ENCODE results near the gene PHETA1.
"Not testable (repeated sequence)": the region's sequence is repeated elsewhere in the genome, so short reads cannot be mapped to it uniquely, and the experiment has no call there.

PHETA1 gene

DNA sequence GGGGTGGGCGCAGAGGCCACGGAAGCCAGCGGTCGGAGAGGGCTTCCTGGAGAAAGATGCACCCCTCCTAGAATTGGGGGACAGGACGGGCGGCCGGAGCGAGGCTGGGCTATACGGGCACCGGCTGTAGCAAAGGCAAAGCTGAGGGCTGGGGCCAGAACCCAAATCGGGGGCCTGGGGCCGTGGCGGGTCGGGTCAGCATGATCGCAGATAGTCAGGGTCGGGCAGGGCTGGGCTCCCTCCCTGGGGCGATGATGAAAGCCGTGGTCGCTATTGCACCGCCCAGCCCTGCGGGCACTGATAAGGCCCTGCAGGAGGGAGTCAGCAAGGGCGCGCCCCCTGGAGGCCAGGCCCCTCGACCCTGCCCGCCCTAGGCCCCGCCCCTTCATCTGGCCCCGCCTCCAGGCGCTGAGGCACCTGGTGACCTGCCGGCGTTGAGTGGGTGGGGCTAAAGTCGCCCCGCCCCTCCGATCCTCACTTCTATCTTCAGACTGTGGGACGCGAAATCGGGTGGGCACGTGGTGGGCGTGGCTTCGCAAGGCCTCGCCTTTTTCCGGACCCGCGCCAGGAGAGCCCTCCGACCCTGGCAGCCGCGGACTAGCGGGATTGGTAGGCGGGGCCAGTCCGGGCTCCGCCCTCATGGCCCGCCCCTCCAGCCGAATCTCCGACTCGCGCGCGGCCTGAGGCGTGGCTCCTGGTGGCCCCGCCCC is 36.4 kb upstream of the PHETA1 start:
- DNase-seq, result peak; percentile 85

DNA sequence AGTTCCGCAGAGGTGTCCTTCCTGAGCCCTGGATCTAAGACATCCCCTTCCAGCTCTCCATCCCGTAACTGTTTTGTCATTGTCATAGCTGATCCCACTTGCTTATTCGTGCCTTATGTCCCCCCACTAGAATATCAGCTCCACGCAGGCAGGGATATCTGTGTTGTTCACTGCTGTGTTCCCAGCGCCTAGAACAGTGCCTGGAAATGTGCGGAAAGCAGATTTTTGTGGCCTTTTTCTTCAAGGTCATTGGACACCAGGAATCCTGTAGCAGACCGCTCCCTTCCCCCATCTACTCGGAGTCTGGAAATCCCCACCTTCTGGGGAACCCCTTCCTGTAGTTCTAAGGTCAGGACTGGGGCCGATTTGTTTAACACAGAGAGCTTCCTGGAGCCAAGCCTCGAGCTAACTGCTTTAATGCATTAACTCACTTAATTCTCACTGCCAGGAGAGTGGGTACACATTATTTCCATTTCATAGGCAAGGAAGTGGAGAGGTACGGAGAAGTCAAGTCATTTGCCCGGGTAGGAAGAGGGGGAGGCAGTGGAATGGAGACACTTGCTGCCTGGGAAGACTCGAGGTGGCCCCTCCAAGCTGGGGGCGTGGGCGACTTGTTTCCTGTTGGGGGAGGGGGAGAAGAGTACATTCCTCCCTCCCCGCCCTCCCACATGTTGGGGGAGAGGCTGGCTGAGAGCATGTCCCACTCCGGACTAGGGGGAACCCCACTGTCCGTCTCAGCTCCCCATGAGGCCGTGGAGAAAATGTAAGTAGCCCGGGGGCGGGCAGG is 35.7 kb upstream of the PHETA1 start:
- DNase-seq, result no peak

DNA sequence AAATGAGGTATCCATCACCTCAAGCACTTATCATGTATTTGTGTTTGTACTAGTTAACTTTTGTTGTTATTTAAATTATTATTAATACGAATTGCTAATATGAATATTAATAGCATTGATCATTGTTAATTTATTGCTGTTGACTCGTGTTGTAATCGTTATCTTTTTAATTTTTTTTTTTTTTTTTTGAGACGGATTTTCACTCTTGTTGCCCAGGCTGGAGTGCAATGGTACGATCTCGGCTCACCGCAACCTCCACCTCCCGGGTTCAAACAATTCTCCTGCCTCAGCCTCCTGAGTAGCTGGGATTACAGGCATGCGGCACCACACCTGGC is 33.6 kb upstream of the PHETA1 start:
- not testable (repeated sequence) for DNase-seq

DNA sequence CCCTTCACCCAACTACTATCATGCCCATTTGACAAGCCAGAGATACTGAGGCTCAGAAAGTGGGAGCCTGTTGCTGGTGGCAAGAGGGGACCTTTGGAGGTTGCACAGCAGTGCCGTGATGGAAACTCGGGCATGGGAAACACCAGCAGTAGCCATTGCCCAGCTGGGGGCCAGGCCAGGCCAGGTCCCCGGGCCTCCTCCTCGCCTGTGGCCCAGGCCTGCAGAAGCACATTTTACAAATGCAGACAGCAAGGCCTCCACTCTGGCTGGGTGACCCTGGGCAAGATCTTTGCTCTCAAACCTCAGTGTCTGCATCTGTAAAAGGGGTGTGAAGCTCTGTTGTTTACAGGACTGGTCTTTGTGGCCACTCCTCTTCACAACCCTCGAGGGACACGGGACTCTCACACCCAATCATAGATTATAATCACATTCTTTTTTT is 32.3 kb upstream of the PHETA1 start:
- no peak for DNase-seq

DNA sequence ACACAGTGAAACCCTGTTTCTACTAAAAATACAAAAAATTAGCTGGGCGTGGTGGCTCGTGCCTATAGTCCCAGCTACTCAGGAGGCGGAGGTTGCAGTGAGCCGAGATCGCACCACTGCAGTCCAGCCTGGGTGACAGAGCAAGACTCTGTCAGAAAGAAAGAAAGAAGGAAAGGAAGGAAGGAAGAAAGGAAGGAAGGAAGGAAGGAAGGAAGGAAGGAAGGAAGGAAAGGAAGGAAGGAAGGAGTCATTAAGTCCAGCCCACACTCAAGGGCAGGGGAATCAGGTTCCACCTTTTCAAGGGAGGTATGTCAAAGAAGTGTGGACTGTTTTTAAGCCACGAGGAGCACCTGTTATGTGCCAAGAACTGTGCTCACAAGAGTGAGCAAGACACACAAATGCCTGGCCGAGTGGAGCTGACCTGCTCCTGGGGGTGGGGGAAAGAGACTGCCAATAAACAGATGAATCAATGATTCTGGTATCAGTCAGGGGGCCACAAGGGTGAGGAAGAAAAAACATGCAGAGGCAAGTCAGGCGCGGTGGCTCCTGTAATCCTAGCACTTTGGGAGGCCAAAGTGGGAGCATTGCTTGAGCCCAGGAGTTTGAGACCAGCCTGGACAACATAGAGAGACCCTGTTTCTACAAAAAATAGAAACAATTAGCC is 31.0 kb upstream of the PHETA1 start:
- not testable (repeated sequence) for DNase-seq

DNA sequence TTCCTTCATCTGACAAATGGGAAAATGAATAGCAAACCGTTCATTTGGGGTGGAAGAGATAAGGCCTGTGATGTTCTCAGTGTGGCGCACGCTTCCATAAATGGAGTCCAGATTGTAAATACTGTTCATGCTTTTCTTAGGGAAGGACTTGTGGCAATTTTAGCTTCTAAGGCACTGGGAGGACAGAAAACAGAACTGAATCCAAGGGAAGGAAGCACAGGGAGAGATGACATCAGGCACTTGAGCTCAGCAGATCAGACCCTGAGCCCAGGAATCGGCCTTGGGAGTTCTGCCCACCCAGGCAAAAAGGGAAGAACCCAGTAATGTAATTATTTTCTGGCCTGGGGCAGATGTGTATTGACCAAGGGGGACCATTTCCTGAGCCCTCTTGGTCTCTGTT is 29.6 kb upstream of the PHETA1 start:
- DNase-seq, result no peak

DNA sequence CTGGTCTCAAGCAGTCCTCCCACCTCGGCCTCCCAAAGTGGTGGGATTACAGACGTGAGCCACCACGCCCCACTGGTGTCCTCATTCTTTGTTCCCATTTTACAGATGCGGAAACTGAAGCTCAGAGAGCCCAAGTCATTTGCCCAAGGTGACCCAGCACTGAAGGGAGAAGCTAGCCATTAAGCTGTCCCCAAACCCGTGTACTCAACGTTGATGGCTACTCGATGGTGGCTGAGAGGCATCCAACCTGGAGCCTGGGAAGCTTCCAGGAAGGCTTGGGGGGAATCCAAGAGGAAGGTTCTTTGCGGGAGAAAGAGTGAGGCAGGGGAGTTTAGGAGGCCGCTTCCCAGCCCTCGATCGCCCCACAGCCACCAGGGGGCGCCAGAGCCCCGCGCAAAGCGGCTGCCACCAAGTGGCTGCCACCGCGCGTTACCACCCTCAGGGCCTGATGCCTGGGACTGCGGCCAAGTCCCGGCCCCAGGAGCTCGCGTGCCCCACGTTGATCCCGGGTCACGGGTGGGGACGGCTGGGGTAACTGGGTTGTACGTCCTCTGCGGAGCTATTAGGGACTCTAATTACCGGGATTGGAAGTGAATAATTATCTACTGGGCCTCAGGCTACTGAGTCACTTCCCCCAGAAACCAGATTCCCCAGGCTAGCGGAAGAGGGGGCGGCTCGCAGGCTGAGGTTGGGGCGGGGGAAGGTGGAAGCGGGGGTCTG is 28.0 kb upstream of the PHETA1 start:
- DNase-seq, result peak; percentile 44

DNA sequence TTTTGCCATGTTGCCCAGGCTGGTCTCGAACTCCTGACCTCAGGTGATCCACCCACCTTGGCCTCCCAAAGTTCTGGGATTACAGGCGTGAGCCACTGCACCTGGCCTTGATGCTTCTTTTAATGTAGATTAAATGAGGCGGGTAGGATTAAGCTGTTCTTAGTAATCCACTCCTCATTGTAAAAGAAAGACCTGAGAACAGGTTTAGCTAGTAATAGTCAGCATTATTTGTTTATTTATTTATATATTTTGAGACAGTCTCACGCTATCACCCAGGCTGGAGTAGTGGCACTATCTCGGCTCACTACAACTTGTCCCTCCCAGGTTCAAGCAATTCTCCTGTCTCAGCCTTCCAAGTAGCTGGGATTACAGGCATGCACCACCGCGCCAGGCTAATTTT is 27.4 kb upstream of the PHETA1 start:
- DNase-seq, result not testable (repeated sequence)

DNA sequence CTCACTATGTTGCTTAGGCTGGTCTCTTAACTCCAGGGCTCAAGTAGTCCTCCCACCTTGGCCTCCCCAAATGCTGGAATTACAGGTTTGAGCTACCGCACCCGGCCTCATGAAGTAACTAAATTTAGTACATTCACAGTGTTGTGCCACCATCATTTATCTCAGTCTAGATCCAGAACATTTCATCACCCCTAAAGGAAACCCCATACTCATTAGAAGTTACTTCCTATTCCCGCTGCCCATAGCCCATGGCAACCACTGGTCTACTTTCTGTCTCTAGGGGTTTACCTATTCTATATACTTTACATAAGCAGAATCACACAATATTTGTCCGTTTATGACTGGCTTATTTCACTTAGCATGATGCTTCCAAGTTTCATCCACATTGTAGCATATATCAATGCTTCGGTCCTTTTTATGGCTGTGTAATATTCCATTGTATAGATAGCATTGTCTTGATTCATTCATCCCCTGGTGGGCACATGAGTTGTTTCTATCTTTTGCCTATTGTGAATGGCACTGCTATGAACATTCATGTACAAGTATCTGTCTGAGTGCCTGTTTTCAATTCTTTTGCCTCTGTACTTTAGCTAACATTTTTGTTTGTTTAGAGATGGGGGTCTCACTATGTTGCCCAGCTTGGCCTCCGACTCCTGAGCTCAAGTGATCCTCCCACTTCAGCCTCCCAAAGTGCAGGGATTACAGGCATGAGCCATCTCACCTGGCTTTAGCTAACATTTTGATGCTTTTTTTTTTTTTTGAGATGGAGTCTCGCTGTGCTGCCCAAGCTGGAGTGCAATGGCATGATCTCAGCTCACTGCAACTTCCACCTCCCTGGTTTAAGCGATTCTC is 26.7 kb upstream of the PHETA1 start:
- no peak for DNase-seq

DNA sequence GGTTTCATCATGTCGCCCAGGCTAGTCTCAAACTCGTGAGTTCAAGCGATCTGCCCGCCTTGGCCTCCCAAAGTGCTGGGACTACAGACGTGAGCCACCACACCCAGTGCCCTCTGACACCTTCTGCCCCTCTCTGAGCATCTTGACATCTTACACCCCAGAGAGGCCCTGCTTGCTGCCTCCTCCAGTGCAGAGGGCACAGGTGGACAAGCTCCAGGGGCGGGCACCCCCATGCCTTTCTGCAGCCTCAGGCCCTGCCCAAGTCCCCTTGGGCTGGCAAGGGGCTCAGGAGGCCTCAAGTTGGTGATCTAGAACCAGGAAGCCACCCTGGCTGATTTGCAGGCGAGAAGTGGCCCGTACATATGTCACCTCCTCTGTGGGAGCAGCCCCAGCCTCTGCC is 25.6 kb upstream of the PHETA1 start:
- no peak for DNase-seq

DNA sequence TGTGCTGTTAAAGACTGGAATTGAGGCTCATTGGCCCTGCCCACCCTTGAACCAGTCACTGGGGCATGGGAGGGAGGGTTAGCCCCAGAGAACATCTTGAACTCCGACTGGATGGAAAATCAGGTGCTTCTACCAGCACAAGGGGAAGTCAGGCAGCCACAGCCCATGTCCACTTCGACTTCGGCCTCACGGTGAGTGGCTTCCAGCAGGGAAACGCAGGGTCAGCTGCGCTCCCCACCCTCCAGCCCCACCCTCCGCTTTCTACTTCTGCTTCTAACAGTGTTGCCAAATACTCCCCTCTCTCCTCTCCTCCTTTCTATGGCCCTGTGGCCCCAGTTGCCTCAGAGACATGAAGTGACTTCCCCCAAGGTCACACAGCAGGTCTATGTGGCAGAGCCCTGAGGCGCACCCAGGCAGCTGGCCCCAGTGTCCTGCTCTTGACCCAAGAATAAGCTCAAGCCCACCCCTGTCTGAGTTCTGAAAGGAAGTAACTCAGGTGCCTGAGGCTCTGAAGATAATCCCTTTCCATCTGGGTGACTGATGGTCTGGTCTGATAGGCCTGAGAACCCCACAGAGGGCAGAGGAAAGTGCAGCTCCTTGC is 24.9 kb upstream of the PHETA1 start:
- DNase-seq, result no peak

DNA sequence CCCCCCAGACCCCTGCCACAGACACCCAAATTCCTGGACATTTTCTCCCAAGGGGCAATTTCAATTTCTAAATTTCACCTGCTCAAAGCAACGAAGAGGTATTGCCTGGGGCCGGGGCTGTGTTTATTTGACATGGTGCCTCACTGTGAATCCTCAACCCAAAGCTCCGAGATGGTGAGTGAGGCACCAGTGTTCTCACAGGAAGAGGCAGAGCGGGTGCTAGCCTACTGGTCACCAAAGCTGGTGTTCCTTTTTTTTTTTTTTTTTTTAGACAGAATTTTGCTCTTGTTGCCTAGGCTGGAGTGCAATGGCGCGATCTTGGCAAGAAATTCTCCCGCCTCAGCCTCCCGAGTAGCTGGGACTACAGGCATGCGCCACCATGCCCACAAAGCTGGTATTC is 22.0 kb upstream of the PHETA1 start:
- no peak for DNase-seq

DNA sequence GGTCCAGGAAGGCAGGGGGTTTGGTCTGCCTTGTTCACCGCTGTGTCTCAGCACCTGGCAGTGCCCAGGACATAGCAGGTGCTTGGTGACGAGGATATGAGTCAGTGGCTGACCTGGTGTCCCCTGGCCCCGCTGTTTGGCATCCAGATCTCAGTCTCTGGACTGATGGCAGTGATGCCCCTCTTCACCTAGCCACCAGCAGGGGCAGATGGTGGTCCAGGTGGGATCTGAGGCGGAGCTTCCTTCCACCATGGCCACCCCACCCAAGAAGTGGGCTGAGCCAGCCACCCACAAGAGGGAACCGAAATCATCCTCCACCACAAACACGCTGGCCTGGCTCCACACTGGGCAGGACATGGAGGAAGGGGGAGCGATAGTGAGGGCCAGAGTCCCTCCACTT is 20.7 kb upstream of the PHETA1 start:
- no peak for DNase-seq

DNA sequence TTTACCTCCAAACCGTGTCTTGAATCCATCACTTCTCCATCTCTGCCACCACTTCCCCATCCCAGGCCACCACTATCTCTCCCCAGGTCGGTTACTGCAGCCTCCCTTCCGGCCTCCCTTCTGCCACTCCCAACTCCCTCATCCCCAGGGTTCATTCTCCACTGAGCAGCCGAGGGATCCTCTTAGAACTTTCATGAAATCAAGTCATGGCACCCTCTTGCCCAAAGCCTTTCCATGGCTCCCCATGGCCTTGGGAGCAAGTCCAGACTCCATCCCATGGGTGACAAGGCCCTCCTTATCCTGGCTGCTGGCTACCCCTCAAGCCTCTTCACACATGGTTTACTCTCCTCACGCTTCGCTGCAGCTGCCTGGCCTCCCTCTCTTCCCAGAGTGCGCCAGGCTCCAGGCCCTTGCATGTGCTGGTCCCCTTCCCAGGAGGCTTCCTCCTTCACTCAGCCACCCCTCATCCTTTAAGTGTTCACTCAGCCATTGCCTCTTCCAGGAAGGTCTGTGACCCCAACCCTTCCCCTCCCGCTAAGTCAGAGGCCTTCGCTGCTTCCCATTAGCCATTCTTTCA is 18.9 kb upstream of the PHETA1 start:
- DNase-seq, result no peak

DNA sequence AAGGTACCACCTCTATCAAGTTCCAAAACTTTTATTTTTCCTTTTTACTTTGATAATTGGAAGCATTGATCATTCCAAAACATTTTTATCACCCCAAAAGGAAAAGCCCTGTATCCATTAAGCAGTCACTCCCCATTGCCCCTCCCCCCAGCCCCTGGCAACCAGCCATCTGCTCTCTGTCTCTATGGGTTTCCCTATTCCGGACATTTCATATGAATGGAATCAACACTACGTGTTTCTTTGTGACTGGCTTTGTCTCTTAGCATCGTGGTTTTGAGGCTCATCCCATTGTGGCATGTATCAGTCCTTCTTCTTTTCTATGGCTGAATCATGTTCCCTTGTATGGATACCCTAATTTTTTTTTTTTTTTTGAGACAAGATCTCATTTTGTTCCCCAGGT is 18.0 kb upstream of the PHETA1 start:
- no peak for DNase-seq

DNA sequence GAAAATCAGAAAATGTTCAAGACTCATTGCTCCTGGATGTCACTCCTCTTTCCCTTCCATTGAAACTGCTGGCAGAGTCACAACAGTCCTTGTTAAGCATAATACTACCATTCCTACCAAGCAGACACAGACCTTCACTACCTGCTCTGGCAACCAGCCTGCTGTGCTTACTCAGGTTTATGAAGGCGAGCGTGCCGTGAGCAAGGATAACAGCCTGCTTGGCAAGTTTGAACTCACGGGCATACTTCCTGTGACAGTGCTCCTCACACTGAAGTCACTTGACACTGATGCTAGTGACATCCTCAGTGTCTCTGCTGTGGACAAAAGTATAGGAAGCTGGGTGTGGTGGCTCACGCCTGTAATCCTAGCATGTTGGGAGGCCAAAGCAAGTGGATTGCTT is 15.7 kb upstream of the PHETA1 start:
- DNase-seq, result no peak

DNA sequence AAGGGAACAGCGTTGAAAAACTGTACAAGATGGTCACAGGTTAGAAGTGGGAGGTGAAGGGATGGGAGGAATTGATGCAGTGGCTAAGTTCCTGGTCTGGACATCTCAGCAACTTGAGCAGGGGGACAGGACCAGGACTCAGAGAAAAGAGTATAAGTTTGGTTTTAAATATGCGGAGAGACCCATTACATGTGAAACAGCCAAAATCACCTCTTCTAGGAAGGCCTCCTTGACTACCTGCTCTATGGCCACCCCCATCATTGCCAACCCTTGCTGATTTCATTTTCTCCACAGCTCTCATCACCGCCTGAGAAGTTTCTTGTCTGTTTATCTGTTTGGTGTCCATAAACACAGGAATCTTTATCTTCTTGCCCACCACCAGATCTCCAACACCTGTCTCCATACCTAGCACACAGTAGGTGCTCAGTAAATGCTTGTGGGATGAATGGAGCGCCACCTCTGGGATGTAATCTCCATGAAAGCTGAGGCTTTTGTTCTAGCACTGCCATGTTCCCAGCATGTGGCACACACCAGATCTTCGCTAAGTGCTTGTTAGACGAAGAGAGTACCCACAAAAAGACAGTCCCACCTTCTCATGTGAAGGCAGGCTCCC is 11.2 kb upstream of the PHETA1 start:
- no peak for DNase-seq

DNA sequence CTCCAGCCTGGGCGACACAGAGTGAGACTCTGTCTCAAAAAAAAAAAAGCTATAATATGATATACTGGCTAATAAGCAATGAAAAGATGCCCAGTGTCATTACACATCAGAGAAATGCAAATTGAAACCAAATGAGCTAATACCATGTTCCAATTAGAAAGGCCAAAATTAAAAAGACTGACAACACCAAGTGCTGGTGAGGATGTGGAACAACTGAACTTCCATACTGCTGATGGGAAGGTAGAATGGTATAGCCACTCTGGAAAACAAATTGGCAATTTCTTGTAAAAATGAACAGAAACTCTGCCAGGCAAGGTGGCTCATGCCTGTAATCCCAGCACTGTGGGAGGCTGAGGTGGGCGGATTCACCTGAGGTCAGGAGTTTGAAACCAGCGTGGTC is 8.5 kb upstream of the PHETA1 start:
- no peak for DNase-seq

DNA sequence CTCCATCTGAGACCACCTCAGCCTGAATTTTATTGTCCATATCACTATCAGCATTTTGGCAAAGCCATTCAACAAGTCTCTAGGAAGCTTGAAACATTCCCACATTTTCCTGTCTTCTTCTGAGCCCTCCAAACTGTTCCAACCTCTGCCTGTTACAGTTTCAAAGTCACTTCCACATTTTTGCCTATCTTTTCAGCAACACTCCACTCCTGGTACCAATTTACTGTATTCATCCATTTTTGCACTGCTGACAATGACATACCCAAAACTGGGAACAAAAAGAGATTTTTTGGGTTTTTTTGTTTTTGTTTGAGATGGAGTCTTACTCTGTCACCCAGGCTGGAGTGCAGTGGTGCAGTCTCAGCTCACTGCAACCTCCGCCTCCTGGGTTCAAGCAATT is 4.3 kb upstream of the PHETA1 start:
- not testable (repeated sequence) for DNase-seq

DNA sequence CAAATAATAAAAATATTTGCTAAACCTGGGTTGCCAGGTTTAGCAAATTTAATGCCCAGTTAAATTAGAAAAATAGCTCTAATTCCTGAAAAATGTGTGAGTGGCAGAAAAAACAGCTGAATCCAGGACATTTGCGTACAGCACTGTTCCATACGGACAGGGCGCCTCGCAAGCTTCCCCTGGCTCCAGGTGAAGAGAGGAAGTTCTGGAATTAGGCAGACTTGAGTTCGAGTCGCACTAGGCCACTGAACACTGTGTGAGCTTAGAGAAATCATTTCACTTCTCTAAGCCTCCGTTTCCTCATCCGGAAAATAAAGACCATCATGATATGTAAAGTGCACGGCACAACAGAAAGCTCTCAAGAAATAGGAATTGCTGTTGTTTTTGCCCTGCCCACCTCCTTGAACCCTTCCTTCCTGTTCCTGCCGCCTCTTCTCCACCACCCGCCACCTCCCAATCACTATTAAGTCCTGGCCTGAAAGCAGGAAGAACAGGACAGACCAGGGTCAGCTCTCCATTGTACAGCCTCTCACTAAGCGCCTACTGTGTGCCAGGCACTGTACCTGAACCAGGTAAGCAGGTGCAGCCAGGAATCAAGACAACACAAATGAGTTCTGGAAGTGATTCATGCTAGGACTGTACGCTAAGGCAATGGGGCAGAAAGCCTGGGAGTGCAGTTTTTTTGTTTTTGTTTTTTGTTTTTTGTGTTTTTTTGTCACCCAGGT is 763 bp upstream of the PHETA1 start:
- DNase-seq, result no peak
